ENCODE results near the gene CCL22.

Gene CCL22

GRCh38 chr16:57316390-57317017 lies 42.1 kb upstream of the CCL22 start:
- ChIA-PET POLR2A (interaction anchor here (0.6 to 1.4 kb wide), 2 partner anchors 16 to 27 kb away, joined by 4 to 5 read pairs; no protein-coding TSS in a partner anchor), CTCF (interaction anchor here (1.3 to 27.9 kb wide), 4 partner anchors 14 to 105 kb away, joined by 5 to 923 read pairs (median 12); no protein-coding TSS in a partner anchor)
- TF ChIP-seq, protein P1, sequence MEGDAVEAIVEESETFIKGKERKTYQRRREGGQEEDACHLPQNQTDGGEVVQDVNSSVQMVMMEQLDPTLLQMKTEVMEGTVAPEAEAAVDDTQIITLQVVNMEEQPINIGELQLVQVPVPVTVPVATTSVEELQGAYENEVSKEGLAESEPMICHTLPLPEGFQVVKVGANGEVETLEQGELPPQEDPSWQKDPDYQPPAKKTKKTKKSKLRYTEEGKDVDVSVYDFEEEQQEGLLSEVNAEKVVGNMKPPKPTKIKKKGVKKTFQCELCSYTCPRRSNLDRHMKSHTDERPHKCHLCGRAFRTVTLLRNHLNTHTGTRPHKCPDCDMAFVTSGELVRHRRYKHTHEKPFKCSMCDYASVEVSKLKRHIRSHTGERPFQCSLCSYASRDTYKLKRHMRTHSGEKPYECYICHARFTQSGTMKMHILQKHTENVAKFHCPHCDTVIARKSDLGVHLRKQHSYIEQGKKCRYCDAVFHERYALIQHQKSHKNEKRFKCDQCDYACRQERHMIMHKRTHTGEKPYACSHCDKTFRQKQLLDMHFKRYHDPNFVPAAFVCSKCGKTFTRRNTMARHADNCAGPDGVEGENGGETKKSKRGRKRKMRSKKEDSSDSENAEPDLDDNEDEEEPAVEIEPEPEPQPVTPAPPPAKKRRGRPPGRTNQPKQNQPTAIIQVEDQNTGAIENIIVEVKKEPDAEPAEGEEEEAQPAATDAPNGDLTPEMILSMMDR (IDR thresholded peaks at IDR 0.05; ENCODE audit: insufficient read depth, low read length, missing control alignments), result no peak
- DNase-seq (ENCODE audit: low read depth, low spot score), result peak; percentile 58
- no peak overlapping the region for H3K4me3 ChIP-seq (ENCODE audit: low read depth, low read length)

GRCh38 chr16:57318240-57318970 lies 40.2 kb upstream of the CCL22 start:
- peak; percentile 23 for DNase-seq (ENCODE audit: low read depth, low spot score)
- ChIA-PET CTCF (interaction anchor here (1.1 to 27.9 kb wide), 2 partner anchors 81 to 103 kb away, joined by 4 to 923 read pairs; no protein-coding TSS in a partner anchor), POLR2A (no interaction called here)
- no peak overlapping the region for H3K4me3 ChIP-seq (ENCODE audit: low read depth, low read length)
- TF ChIP-seq, protein P1 (IDR thresholded peaks at IDR 0.05; ENCODE audit: insufficient read depth, low read length, missing control alignments), result no peak

GRCh38 chr16:57319646-57320045 lies 38.9 kb upstream of the CCL22 start:
- POLR2A ChIA-PET, result no interaction called here
- H3K4me3 ChIP-seq (ENCODE audit: low read depth, low read length), result no peak overlapping the region
- DNase-seq (ENCODE audit: low read depth, low spot score), result no peak
- CTCF ChIA-PET, result interaction anchor here (27.9 kb wide), 1 partner anchor 102 kb away, joined by 923 read pairs; no protein-coding TSS in a partner anchor
- TF ChIP-seq, protein P1 (IDR thresholded peaks at IDR 0.05; ENCODE audit: insufficient read depth, low read length, missing control alignments), result no peak

DNA sequence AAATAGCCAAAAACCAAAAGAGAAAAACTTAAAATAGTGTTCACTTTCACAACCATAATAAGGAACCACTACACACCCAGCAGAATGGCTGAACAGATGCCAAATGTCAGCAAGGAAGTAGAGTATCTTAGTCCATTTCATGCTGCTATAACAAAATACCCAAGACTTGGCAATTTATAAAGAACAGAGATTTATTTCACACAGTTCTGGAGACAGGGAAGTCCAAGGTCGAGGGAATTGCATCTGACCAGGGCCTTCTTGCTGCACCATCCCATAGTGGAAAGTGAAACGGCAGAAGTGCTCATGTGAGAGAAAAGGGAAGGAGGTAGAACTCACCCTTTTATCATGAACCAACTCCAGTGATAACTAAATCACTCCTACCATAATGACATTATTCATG lies 33.8 kb upstream of the CCL22 start:
- CTCF ChIA-PET, result no interaction called here
- no peak overlapping the region for H3K4me3 ChIP-seq (ENCODE audit: low read depth, low read length)
- POLR2A ChIA-PET, result no interaction called here
- TF ChIP-seq, protein P1 (IDR thresholded peaks at IDR 0.05; ENCODE audit: insufficient read depth, low read length, missing control alignments), result no peak
- no peak for DNase-seq (ENCODE audit: low read depth, low spot score)

- TF ChIP-seq, protein P1 (IDR thresholded peaks at IDR 0.05; ENCODE audit: insufficient read depth, low read length, missing control alignments), result no peak
- ChIA-PET POLR2A (no interaction called here), CTCF (no interaction called here)
- no peak overlapping the region for H3K4me3 ChIP-seq (ENCODE audit: low read depth, low read length)
- no peak for DNase-seq (ENCODE audit: low read depth, low spot score)
Measured at GRCh38 chr16:57325458-57325857, 33.1 kb upstream of the CCL22 start.

DNA sequence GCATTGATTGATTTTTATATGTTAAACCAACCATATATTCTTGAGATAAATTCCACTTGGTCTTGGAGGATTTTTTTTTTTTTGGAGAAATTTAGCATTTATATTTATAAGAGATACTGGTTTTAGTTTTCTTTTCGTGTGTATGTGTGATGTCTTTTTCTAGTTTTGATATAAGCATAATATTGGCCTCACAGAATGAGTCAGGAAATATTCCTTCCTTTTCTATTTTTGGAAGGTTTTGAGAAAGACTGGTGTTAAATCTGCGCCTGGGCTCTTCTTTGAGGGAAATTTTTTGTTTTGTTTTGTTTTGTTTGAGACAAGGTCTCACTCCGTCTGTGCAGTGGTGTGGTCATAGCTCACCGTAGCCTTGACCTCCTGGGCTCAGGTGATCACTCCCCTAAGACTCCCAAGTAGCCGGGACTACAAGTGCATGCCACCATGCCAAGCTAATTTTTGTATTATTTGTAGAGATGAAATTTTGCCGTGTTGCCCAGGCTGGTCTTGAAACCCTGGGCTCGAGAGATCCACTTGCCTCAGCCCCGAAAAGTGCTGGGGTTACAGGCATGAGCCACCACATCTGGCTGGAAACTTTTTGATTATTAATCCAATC lies 28.8 kb upstream of the CCL22 start:
- TF ChIP-seq, protein P1 (IDR thresholded peaks at IDR 0.05; ENCODE audit: insufficient read depth, low read length, missing control alignments), result no peak
- H3K4me3 ChIP-seq (ENCODE audit: low read depth, low read length), result no peak overlapping the region
- DNase-seq (ENCODE audit: low read depth, low spot score), result no peak
- POLR2A ChIA-PET, result no interaction called here
- CTCF ChIA-PET, result interaction anchor here (1.3 kb wide), 1 partner anchor 89 kb away, joined by 4 read pairs; no protein-coding TSS in a partner anchor
